ENCODE results near the gene EXOSC5.
A peak's percentile ranks its signal among the peaks of the same experiment; 100 is the strongest.

Gene EXOSC5

DNA sequence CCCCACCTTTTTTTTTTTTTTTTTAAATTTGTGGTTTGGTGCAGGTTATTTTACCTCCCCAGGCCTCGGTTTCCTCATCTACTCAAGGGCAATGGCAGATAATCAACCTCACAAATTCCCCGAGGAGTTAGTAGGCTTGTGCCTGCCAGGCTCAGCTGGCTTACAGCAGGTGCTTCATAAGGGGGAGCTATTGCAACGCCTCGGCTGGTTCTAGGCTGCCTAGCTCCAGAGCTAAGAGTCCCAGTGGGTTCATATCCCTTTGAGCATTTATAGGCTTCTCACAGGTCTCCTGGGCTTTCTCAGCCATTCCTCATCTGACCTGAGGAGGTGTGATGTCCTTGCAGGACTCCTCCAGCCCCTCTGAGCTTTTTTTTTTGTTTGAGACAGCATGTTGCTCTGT is 11.1 kb upstream of the EXOSC5 start:
- peak; percentile 21; the same call in 1 of the 2 replicates for TF ChIP-seq MYC (IDR thresholded peaks at IDR 0.05; ENCODE audit: low read depth, low read length)
- TF ChIP-seq, protein P1, sequence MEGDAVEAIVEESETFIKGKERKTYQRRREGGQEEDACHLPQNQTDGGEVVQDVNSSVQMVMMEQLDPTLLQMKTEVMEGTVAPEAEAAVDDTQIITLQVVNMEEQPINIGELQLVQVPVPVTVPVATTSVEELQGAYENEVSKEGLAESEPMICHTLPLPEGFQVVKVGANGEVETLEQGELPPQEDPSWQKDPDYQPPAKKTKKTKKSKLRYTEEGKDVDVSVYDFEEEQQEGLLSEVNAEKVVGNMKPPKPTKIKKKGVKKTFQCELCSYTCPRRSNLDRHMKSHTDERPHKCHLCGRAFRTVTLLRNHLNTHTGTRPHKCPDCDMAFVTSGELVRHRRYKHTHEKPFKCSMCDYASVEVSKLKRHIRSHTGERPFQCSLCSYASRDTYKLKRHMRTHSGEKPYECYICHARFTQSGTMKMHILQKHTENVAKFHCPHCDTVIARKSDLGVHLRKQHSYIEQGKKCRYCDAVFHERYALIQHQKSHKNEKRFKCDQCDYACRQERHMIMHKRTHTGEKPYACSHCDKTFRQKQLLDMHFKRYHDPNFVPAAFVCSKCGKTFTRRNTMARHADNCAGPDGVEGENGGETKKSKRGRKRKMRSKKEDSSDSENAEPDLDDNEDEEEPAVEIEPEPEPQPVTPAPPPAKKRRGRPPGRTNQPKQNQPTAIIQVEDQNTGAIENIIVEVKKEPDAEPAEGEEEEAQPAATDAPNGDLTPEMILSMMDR (IDR thresholded peaks at IDR 0.05; ENCODE audit: low read depth, low read length), result peak; percentile 42
- TF ChIP-seq, protein P2, sequence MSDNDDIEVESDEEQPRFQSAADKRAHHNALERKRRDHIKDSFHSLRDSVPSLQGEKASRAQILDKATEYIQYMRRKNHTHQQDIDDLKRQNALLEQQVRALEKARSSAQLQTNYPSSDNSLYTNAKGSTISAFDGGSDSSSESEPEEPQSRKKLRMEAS (IDR thresholded peaks at IDR 0.05; ENCODE audit: low read depth, low read length), result 0 out of 2 replicates have a peak, but pooled peaks have one; percentile 18
- no peak for TF ChIP-seq POLR2A (IDR thresholded peaks at IDR 0.05; ENCODE audit: extremely low read depth, insufficient read length)
- H3K4me3 ChIP-seq (ENCODE audit: low read depth, low read length), result no peak overlapping the region
- peak; percentile 88 for DNase-seq (ENCODE audit: low read depth)

DNA sequence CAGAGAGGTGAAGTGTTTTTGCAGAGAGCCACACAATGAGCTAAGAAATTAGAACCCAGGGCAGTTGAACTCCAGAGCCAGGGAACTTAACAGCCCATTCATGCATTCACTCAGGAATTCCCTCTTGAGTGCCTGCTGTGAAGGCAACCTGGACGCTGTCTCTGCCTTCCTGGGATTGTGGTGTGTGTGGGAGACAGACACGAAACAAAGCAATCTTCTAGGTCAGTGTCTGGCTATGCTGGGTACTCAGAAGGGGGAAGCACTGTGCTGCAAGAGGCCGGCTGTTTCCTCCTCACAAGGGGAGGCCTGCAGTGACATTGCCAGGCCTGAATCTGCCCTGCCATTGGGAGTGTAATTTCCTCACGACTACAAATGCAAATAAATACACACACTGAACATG is 10.1 kb upstream of the EXOSC5 start:
- peak; percentile 87 for DNase-seq (ENCODE audit: low read depth)
- no peak overlapping the region for H3K4me3 ChIP-seq (ENCODE audit: low read depth, low read length)
- peak; percentile 65 for TF ChIP-seq MYC (IDR thresholded peaks at IDR 0.05; ENCODE audit: low read depth, low read length)
- TF ChIP-seq, protein P1 (IDR thresholded peaks at IDR 0.05; ENCODE audit: low read depth, low read length), result no peak

DNA sequence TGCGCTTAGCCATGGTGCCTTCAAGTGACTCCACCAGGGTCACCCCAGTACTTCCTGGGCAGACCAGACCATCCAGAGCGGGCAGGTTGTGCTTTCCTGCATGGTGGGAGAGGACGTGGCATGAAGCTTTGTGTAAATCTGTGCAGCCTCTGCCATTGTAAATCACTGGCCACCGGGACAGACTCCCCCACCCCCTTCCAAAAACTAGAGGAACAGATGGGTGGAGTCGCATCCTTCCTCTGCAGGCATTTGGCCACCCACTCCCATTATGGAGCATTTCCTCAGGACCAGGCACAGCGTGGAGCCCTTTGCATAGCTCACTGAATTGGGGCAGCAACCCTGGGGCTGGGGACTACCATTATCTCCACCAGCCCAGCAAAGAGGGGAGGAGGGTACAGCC is 8.6 kb upstream of the EXOSC5 start:
- H3K4me3 ChIP-seq (ENCODE audit: low read depth, low read length), result no peak overlapping the region
- DNase-seq (ENCODE audit: low read depth), result no peak
- TF ChIP-seq POLR2A (IDR thresholded peaks at IDR 0.05; ENCODE audit: extremely low read depth, insufficient read length), result no peak
- TF ChIP-seq, protein P1 (IDR thresholded peaks at IDR 0.05; ENCODE audit: low read depth, low read length), result no peak

DNA sequence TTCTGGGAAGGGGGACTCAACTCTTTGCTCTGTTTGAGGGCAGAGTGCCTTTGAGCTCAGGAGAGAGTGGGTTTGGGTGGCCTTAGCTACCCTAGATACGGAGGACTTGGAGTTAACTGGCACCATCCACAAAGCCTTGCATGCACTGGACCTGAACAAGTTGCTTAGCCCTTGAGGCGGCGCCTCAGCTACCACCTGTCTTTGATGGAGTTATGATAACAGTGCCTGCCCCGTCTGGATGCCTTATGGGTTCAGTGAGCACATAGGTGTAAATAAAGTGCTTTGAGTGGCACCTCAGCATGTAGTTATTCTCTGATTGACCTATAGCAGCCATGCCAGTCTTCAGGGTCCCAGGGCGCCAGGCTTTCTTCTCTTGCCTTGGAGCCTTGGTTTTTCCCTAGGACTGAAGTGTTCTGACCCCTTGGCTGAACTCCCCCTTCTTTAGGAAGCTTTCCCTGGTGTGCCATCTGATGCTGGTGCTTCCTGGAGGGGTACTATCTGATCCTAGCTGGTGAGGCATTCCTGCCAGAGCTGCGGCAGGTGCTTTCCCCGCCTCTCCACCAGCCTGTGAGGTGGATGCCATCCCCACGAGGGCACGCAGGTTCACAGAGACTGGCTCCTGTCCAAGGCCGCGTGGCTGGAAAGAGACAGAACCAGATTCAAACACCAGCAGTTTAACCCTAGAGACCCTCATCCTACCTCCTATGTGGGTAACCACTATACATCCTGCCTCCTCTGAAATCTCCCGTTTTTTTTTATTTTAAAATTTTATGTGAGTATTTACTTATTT is 6.2 kb upstream of the EXOSC5 start:
- TF ChIP-seq, protein P2 (IDR thresholded peaks at IDR 0.05; ENCODE audit: low read depth, low read length), result no peak
- TF ChIP-seq POLR2A (IDR thresholded peaks at IDR 0.05; ENCODE audit: extremely low read depth, insufficient read length), result no peak
- H3K4me3 ChIP-seq (ENCODE audit: low read depth, low read length), result no peak overlapping the region
- no peak for DNase-seq (ENCODE audit: low read depth)

DNA sequence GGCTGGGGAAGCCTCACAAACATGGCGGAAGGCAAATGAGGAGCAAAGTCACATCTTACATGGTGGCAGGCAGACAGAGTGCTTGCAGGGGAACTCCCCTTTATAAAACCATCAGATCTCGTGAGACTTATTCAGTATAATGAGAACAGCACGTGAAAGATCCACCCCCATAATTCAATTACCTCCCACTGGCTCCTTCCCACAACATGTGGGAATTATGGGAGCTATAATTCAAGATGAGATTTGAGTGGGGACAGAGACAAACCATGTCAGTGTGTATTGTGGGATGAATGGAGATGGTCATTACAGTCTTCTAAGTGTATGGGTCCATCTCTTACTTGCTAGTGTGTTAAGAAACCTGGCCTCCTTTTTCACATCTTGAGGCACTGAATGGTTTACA is 4.9 kb upstream of the EXOSC5 start:
- no peak overlapping the region for H3K4me3 ChIP-seq (ENCODE audit: low read depth, low read length)
- TF ChIP-seq POLR2A (IDR thresholded peaks at IDR 0.05; ENCODE audit: extremely low read depth, insufficient read length), result no peak
- TF ChIP-seq MYC (IDR thresholded peaks at IDR 0.05; ENCODE audit: low read depth, low read length), result no peak
- TF ChIP-seq, protein P2 (IDR thresholded peaks at IDR 0.05; ENCODE audit: low read depth, low read length), result no peak
- TF ChIP-seq, protein P1 (IDR thresholded peaks at IDR 0.05; ENCODE audit: low read depth, low read length), result no peak
- DNase-seq (ENCODE audit: low read depth), result no peak

DNA sequence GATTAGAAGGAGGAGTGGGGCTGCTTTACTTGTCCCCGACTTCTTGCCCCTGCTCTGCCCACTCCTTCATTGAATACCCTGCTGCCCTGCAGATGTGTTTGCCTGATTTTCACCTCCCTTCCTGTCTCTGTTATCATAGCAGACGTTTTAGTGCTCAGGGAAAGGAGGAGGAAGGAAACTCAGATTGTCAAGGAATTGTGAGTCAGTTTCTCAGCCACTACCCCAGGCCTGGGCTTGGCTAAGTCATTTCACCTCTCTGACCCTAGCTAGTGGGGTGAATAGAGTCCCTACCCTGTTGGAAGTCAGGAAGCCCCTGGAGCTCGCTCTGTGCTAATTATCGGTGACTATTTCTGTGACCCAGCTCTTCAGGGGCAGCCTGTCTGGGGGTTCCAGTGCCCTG is 4.3 kb upstream of the EXOSC5 start:
- H3K4me3 ChIP-seq (ENCODE audit: low read depth, low read length), result no peak overlapping the region
- no peak for DNase-seq (ENCODE audit: low read depth)
- no peak for TF ChIP-seq MYC (IDR thresholded peaks at IDR 0.05; ENCODE audit: low read depth, low read length)
- TF ChIP-seq, protein P2 (IDR thresholded peaks at IDR 0.05; ENCODE audit: low read depth, low read length), result no peak
- no peak for TF ChIP-seq POLR2A (IDR thresholded peaks at IDR 0.05; ENCODE audit: extremely low read depth, insufficient read length)
- TF ChIP-seq, protein P1 (IDR thresholded peaks at IDR 0.05; ENCODE audit: low read depth, low read length), result no peak
